ENCODE data around the gene TNNT3. TPM values are rescaled to one million over a fixed set of nuclear protein-coding genes. Genes with fewer than 3 reads are reported as not detected.

Gene TNNT3
- total RNA-seq, 1 donor from 2014 or later = 6.1 TPM

- intact Hi-C loops (cut with micrococcal nuclease) = no loop called here
Measured at GRCh38 chr11:1920128-1920908, 815 bp downstream of the TNNT3 start.

- intact Hi-C loops (cut with micrococcal nuclease) = no loop called here
Measured at GRCh38 chr11:1920909-1921573, 1.5 kb downstream of the TNNT3 start.

GRCh38 chr11:1921574-1922141 lies 2.2 kb downstream of the TNNT3 start:
- intact Hi-C loops (cut with micrococcal nuclease) = no loop called here

GRCh38 chr11:1922481-1923081 lies 3.1 kb downstream of the TNNT3 start:
- intact Hi-C loops (cut with micrococcal nuclease) = no loop called here

- intact Hi-C loops (cut with micrococcal nuclease) = no loop called here
Measured at GRCh38 chr11:1923201-1923956, 3.9 kb downstream of the TNNT3 start.

DNA sequence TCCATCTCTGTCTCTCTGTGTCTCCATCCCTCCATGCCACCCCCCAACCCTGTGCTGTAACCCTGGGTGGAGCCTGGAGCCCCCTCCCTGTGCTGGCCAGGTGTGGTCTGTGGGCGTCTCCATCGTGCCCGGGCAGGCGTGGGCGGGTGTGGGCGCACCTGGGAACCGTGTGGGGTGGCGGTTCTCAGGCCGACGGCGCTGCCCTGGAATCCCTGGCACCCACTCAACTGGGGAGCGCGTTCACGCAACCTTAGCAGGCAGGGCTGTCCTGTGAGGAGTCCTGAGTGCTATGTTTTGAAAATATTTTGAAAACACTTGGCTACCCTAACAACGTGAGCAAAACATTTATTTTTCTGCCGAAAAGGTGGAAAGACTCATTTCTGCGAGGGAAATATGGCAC lies 4.7 kb downstream of the TNNT3 start:
- intact Hi-C loops (cut with micrococcal nuclease) = no loop called here

DNA sequence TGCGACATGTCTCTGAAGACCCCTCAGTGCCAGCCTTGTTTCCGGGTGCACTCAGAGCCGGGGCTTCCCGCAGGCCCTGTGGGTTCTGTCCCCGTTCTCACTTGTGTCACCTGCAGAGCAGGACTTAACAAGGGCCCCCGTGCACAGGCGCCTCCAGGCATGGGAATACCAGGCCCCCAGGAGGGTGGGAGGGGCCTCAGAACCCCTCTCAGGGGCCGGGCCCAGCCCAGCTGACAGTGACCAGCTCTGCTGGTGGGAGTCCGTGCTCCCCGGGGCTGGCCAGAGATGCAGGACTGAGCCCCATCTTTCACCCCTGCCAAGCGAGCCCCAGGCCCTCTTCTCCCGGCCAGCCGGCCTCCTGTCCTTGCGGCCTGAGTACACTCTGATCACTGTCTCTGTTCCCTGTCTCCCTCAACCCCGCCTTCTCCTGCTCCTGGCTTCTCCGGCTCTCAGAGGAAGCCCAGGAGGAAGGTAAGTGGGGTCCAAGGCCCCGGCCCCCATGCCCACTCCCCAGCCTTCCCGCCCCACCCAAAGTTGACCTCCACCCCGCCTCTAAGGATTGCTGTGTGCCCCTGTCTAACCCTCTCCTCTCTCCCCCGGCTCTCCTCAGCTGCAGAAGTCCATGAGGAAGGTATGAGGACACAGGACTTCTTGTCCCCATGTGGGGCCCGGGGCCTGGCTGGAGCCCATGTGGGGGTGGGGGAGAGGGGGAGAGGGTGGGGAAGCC lies 5.3 kb downstream of the TNNT3 start:
- intact Hi-C loops (cut with micrococcal nuclease) = no loop called here

DNA sequence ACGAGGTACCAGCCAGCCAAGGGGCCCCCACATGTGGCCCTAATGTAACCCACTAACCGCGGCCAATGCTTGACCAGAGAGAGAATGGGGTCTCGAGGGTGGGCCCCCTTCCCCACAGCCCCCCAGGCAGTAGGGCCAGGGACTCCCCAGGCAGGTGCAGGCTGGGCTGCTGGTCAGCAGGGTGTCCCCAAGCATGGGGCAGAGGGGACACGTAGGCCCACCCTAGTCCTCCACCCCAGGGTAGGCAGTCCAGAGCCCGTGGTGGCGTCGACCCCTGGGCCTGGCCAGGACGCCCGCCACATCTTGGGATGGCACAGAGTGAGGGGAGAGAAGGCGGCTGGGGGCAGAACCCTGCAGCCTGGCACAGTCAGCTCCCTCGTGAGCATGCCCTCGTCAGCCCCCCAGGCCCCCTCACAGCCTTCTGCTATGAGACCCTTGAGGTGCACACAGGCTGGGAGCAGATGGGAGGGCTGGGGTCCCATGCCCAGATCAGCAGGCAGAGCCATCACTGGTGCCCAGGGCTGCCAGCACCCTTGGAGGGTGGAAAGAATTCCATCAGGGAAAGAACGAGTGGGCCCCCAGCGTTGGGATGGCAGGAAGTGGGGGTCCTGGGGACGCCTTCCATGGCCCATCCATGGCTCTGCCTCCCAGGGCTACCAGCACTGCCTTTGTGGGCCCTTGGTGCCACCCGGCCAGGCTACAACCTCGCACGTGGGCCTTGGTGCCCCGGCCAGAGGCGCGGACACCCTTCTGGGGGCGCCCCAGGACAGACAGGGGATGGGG lies 6.1 kb downstream of the TNNT3 start:
- intact Hi-C loops (cut with micrococcal nuclease) = no loop called here

DNA sequence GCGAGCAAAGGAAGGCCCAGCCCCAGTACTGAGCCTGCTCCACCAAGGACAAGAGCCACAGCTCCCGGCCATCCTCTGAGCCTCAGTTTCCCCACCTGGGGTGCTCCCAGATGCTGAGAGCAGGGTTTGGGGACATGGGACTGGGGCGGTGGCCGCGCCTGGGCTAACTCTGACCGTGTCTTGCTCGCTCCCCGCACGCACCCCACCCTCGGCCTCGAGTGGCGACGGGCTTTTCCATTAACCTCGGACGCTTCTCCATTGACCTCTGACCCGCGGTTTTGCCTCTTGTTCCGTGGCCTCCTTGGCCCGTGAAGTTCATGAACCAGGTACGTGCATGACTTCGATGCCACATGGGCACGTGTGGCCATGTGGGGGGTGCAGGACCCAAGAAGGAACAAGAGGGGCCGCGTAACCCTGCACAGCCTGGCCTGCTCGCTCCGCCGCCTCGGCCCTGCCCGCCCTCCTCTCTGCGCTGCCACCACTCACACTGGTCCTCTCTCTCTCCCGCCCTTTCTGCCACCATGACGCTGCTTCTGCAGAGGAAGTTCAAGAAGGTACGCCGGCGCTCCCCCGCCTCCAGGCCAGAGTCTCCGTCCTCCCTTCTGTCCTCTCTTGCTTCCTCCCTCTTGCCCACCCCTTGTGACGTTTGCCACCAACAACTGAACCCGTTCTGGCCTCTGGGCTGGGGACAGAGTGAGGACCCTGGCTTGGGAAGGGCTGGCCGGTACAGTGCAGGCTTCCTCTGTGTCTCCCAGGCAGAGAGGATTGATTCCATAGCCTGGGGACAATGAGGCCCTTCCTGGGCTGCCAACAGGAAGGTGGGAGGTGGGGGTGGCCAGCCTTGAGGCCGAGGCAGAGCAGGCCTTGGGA lies 6.9 kb downstream of the TNNT3 start:
- intact Hi-C loops (cut with micrococcal nuclease) = no loop called here

DNA sequence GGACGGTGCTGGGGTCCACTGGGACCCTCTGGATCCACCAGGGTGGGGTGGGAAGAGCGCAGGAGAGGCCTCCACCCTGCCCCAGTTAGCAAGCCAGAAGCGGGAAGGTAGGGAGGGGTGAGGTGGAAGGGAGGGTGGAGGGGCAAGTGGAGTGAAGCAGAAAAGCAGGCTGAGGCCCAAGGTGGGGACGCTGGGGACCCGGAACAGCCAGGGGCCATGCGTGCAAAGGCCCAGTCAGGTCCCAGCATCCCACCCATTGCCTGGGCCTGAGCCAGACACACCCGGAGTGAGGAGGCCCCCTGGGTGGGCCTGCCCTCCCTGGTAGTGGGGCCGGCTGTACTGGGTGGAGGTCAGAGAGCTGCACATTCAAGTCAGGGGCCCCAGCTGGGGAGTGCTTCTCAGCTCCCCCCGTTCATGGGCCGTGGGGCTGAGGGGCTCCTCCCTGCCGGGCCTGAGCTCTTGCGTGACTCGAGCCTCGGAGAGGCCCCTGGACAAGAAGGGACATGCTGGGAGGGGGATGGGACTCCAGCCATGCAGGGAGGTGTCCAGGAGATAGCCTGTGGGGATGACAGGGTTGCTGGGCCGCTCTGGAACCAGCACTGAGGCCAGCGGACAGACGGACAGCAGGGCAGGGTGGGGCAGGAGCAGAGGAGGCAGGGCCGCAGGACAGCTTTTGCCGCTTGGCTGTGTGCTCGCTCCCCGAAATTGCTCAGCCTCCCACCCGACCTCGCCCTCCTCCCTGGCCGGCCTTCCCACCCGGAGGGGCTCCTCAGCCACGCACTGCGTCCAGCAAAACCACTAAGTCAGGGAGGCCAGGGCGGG lies 7.7 kb downstream of the TNNT3 start:
- intact Hi-C loops (cut with micrococcal nuclease) = no loop called here

GRCh38 chr11:1927848-1928469 lies 8.5 kb downstream of the TNNT3 start:
- intact Hi-C loops (cut with micrococcal nuclease) = no loop called here

DNA sequence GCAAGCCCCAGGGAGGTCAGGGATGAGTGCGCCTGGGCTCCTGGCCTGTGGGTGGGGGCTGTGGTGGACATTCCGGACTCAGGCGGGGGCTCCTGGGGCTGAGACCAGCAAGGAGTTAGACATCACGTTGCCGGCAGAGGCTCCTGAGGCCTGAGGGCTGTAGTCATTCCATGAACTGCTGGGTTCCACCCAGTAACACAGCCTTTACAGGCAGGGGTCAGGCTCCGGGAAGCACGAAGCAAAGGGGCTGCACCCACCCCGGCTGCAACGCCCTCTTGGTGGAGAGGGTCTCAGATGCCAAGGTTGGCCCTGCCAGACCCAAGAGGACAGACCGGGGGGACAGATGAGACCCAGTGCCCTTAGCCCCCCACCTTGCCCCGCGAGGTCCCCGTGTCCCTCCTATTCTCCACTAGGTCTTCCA lies 9.0 kb downstream of the TNNT3 start:
- intact Hi-C loops (cut with micrococcal nuclease) = no loop called here

- intact Hi-C loops (cut with micrococcal nuclease) = no loop called here
Measured at GRCh38 chr11:1928891-1929541, 9.5 kb downstream of the TNNT3 start.

DNA sequence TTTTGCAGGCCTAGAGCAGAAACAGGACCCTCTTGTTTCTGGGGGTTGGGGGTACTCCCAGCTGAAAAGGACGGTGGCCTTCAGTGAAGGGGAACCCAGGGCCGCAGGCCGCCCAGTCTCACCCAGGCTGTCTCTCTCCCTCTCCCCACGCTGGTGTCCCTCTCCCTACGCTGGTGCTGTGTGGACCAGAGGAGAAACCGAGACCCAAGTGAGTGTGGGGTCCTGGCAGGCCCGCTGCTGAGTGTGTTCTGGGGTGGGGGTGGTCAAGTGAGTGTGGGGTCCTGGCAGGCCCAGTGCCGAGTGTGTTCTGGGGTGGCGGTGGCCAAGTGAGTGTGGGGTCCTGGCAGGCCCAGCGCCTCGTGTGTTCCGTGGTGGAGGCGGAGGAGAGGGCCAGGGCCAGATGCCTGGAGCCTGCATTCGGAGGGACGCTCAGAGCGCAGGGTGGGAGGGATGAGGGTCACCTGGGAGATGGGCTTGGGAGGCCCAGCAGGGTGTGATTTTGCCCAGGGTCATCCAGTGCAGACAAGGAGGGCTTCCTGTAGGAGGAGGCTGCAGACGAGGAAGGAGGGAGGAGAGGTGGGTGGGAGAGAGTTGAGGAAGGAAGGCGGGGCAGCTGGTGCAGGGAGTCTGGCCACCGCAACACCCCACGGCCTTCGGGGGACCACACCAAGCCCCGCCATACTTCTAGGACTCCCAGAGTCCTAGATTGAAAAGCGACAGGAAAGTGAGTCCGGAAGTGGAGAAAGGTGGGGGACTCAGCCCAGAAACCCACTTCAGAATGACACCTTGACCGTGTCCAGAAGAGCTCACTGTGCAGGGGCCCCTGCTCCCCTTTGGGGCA lies 10.3 kb downstream of the TNNT3 start:
- intact Hi-C loops (cut with micrococcal nuclease) = no loop called here

GRCh38 chr11:1930462-1930830 lies 10.9 kb downstream of the TNNT3 start:
- intact Hi-C loops (cut with micrococcal nuclease) = no loop called here

DNA sequence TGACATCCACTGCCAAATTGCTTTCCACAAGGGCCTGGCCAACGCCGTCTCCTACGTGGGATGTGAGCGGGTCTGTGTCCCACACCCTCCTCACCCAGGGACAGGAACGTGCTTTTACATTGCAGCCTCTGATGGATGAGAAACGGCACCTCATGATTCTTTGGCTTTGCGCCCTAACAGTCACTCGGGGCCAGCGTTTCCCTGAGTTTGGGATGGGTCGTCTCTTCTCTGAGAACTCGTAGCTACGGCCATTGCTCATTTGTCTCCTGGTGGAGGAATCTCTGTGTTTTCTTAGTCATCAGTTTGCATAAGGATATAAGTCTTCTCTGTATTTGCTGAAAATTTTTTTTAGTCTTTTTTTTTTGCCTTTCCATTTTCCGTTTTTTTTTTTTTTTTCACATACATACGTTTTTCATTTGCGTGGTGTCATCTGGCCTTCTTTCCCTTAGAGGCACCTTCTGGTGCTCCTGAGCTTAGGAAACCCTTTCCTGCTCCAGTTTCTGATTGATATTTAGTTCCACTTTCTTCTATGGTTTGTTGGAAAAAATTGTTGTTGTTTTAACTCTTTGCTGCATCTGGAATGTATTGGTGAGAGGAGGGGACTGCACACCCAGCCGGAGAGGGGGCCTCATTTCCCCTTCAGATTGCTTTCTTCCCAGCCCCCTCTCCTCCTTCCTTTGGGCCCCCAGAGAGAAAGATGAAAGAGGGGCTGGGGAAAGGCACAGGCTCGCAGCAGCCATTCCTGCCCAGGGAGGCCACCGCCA lies 12.0 kb downstream of the TNNT3 start:
- intact Hi-C loops (cut with micrococcal nuclease) = no loop called here

All from T-helper 1 cell treated with Interleukin-12 subunit alpha and Interleukin-12 subunit beta and Interleukin-4 antibody, amounts not matched to agents 30 ng/mL and 1 ng/mL, for 36 hours (primary cell).